HFF-Myc (cell line): ENCODE data around the gene RASIP1.

Experiments used
- DNase-seq: peaks from one replicate; pipeline ENCODE4 v3.0.0-alpha.2; 2011; ENCODE audit warnings: low read depth; ENCODE audit errors: extremely low read depth
- H3K4me3 ChIP-seq: replicated peaks from 2 replicates; pipeline ENCODE4 v1.5.1; 2011; ENCODE audit warnings: low read depth, mild to moderate bottlenecking, control low read depth, low read length
- CTCF ChIP-seq: IDR thresholded peaks from 2 replicates; pipeline ENCODE4 v1.5.1; 2012; ENCODE audit warnings: mild to moderate bottlenecking, low read depth, low read length, control low read depth; ENCODE audit errors: missing control alignments

RASIP1 gene

GRCh38 chr19:48738557-48739403, 1.6 kb downstream of the RASIP1 start:
- H3K4me3 ChIP-seq, result peak overlapping the region; percentile 41
- peak; percentile 7 for TF ChIP-seq CTCF
- DNase-seq, result no peak

GRCh38 chr19:48737360-48737998, 2.9 kb downstream of the RASIP1 start:
- no peak overlapping the region for H3K4me3 ChIP-seq
- DNase-seq, result no peak
- no peak for TF ChIP-seq CTCF

GRCh38 chr19:48735031-48735615, 5.3 kb downstream of the RASIP1 start:
- peak overlapping the region; percentile 30 for H3K4me3 ChIP-seq
- DNase-seq, result no peak
- TF ChIP-seq CTCF, result no peak

- DNase-seq, result no peak
- no peak for TF ChIP-seq CTCF
- no peak overlapping the region; the same call in 1 of the 2 replicates for H3K4me3 ChIP-seq
Observed at GRCh38 chr19:48734625-48735024, 5.8 kb downstream of the RASIP1 start.

GRCh38 chr19:48731452-48731851, 9.0 kb downstream of the RASIP1 start:
- no peak for TF ChIP-seq CTCF
- DNase-seq, result no peak
- no peak overlapping the region for H3K4me3 ChIP-seq

GRCh38 chr19:48728911-48729664, 11.3 kb downstream of the RASIP1 start:
- TF ChIP-seq CTCF, result no peak
- H3K4me3 ChIP-seq, result no peak overlapping the region
- no peak for DNase-seq
